AG20443 (cell line): ENCODE data around the gene SLC26A6.

ENCODE experiments used
- DNase-seq: peaks from one replicate; pipeline ENCODE4 v3.0.0; 2012; ENCODE audit warnings: low spot score, mixed read lengths

Gene SLC26A6

GRCh38 chr3:48635222-48636021 lies at the start of gene SLC26A6:
Gene SLC26A6 (minus strand): TSS chr3:48635461. CDS start chr3:48635393, 68 bp downstream.
- peak; percentile 100 for DNase-seq

GRCh38 chr3:48684480-48685143 lies 49.4 kb upstream of the SLC26A6 start:
- DNase-seq: peak; percentile 37

GRCh38 chr3:48684054-48684349 lies 48.7 kb upstream of the SLC26A6 start:
- DNase-seq: no peak

- DNase-seq: no peak
These were observed 47.5 kb upstream of the SLC26A6 start for GRCh38 chr3:48682786-48683185.

GRCh38 chr3:48681974-48682610 lies 46.8 kb upstream of the SLC26A6 start:
- no peak for DNase-seq

- no peak for DNase-seq
These were observed 46.2 kb upstream of the SLC26A6 start for GRCh38 chr3:48681541-48681880.

- no peak for DNase-seq
These were observed 45.7 kb upstream of the SLC26A6 start for GRCh38 chr3:48680811-48681540.

- DNase-seq: no peak
These were observed 44.4 kb upstream of the SLC26A6 start for GRCh38 chr3:48679411-48680391.

- DNase-seq: no peak
These were observed 43.5 kb upstream of the SLC26A6 start for GRCh38 chr3:48678566-48679380.

GRCh38 chr3:48678056-48678455 lies 42.8 kb upstream of the SLC26A6 start:
- DNase-seq: peak; percentile 37

GRCh38 chr3:48674505-48674904 lies 39.2 kb upstream of the SLC26A6 start:
- DNase-seq: no peak

- DNase-seq: no peak
These were observed 37.3 kb upstream of the SLC26A6 start for GRCh38 chr3:48672522-48672921.

GRCh38 chr3:48664929-48665328 lies 29.7 kb upstream of the SLC26A6 start:
- DNase-seq: no peak

- DNase-seq: no peak
These were observed 29.0 kb upstream of the SLC26A6 start for GRCh38 chr3:48664313-48664644.

- peak; percentile 99 for DNase-seq
These were observed 28.4 kb upstream of the SLC26A6 start for GRCh38 chr3:48663489-48664312.

- peak; percentile 88 for DNase-seq
These were observed 27.7 kb upstream of the SLC26A6 start, which contains the start of gene CELSR3 for GRCh38 chr3:48662753-48663488. Gene CELSR3 (minus strand): TSS chr3:48662886. CDS start chr3:48662634, 252 bp downstream.

- DNase-seq: no peak
These were observed 27.0 kb upstream of the SLC26A6 start for GRCh38 chr3:48662145-48662752.

GRCh38 chr3:48661501-48662144 lies 26.4 kb upstream of the SLC26A6 start:
- peak; percentile 93 for DNase-seq
